HG03159 (cell line): ENCODE data around the gene NHS.

Experiments used
- ATAC-seq: cut with Tn5 transposase; IDR thresholded peaks from one replicate; pipeline ENCODE4 v1.9.1; 2021; ENCODE audit warnings: mild to moderate bottlenecking, moderate library complexity; ENCODE audit not compliant: unreplicated experiment

The NHS gene

DNA sequence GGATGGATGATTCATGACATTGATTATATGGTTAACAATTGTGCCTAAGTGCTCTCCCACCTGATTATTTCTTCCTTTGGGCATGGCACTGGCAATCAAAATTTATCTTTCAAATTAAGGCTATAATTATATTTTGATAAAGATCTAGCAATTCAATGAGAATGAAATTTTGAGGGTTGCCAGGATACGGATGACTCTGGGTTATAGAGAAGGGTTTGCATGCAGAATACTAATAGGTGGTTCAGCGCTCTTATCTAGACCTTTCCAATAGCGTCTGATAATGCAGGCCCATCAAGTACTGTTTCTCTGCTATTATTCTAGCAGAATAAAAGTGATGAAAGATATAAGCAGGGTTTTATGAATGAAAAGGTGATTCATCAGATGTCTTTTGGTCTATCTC is 287.4 kb downstream of the NHS start:
- ATAC-seq = no peak

- no peak for ATAC-seq
Observed at GRCh38 chrX:17668929-17669328, 293.9 kb downstream of the NHS start.

- ATAC-seq = no peak
Observed at GRCh38 chrX:17669458-17669857, 294.5 kb downstream of the NHS start.

DNA sequence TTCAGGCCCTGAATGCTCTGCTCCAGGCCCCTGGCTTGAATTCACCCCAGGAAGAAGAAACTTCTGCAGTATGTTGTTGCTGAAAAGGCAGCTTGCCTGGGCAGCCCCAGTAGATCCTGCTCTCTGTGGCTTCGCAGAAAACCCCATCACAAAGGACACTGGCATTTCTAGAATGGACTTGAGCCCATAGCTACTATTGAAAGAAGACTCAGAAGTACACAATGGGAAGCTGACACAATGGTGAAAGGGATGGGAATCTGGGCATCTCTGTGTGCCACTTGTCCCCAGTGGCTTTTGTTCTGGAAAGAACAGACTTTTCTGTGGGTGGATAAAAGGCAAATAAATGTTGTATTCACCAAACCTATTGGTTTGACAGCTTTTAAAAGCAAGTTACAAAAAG is 294.9 kb downstream of the NHS start:
- no peak for ATAC-seq

DNA sequence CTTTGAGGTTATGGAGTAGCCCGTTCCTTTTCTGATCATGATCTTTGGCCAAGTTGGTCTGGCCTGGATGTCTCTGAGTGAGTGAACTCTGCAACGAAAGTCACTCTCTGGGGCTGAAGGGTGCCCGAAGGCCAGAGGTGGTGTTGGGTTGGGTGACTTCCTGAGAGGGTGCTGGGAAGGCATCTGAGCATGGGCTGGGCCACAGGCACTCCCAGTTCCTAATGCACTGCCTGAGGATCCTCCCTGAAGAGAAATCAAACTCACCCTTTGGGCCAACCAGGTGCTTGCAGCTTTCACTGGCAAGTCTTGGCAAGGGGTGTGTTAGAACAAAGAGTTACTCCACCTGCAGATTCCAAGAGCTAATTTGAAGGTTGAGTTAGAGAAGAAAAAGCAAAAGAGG is 295.9 kb downstream of the NHS start:
- no peak for ATAC-seq

- no peak for ATAC-seq
Observed at GRCh38 chrX:17674601-17675000, 299.6 kb downstream of the NHS start.

DNA sequence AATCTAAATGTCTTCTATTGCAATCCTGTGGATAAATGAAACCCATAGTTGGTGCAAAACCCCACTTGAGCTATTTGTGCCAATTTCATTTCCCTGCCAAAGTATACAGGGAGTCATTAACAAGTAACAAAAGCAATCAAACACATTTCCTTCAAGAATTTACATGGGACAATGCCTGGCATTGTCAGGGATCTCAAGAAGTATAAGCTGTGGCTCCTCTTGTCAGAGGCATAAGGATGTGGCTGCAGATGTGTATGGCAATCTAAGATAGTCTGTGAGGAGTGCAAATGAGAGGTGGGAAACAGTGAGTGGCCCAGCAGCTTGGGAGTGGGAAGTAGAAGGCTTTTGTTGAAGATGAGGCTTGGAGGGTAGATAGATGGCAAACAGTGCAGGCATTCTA is 304.3 kb downstream of the NHS start:
- ATAC-seq = no peak

DNA sequence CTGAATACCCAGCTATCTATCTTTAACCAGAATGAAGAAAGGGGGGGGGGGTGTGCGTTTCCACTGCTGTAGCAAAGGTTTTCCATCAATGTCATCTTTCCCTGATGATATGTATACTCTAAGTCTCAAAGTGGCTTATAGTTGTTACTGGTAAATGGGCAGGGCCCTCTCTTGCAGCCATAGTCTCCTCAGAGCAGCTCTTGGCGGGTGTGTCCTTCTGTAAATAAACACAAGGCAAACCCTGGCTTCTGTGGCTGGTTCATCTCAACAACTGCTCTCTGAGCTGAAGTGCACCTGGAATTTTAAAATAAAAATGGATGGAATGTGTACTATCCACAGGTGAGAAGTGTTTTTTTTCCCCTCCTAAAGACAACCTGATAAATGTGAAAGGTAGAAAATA is 304.8 kb downstream of the NHS start:
- ATAC-seq = no peak

- no peak for ATAC-seq
Observed at GRCh38 chrX:17680732-17681413, 305.9 kb downstream of the NHS start.

DNA sequence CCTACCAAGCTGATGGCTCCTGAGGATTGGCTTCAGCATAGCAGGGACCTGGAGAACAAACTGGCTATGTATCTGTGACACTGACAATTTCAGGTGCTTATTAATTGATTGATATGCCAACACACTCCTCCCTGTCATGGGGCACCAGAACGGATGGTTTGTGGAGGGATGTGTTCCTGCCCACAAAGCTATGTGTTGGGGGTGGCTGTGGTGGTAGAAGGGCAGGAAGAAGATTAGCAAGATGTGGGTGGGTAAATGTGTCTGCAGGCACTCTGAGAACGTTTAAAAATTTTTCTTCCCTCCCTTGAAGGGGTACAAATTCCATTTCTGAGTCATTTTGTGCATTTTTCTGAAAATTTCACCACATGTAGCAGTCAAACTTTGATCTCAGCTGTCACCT is 307.3 kb downstream of the NHS start:
- no peak for ATAC-seq

- no peak for ATAC-seq
Observed at GRCh38 chrX:17685026-17685425, 310.0 kb downstream of the NHS start.

GRCh38 chrX:17687648-17688047 is 312.6 kb downstream of the NHS start:
- no peak for ATAC-seq

DNA sequence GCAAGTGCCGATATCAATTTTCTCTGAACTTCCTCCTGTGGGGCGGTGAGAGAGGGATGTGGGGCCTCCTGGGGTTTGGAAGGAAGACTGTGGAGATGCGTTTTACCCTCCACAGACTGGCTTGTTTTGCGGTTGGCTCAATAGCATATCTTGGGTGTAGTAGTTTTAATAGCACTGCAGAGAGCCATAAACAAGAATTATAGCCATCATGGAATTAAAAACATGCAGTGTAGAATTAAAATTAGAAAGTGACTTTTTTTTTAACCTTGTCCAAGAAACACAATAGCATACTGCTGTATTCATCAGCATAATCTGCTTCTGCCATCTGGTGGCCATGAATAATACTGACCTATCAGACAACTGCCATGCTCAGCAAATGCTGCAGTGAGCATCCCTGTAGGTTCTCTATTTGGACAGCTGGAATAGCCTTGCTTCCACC is 315.0 kb downstream of the NHS start:
- ATAC-seq = no peak

DNA sequence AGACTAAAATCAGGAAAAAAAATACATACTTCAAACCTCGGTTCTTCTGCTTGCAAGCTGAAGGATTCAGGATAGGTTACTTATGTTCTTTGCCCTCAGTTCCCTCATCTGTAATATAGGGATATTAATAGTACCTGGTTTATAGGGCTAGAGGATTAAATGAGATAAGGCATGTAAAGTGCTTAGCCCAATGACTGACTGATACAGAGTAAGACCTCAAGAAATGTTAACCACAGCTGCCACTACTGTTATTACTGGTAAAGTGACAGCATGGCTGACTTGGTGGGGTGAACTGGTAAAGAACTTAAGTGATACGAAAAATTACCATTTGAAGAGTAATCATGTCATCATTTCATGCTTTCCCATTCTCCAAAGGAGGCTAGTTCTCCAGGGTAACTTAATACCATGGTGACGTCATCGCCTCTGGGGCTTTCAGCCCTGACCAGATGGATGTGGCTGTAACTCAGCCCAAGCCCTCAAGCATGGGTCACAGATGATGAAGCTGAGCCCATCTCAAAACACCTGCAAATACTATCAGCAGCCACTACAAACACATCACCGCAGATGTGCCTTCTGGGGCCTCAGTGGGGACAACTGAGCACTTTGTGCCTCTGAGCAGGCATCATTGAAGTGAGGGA is 317.8 kb downstream of the NHS start:
- ATAC-seq = no peak

GRCh38 chrX:17697191-17697590 is 322.2 kb downstream of the NHS start:
- no peak for ATAC-seq

DNA sequence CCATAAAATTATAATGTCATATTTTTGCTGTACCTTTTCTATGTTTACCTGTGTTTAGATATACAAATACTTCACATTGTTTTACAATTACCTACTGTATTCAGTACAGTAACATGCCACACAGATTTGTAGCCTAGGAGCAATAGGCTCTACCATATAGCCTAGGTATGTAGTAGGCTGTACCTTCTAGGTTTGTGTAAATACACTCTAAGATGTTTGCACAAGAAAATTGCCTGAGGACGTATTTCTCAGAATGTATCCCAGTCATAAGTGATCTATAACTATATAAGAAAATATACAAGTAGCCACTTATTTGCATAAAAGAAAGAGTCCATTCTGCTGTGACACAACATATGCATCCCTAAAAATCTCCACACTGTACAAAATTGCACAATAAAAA is 326.0 kb downstream of the NHS start:
- ATAC-seq = no peak

DNA sequence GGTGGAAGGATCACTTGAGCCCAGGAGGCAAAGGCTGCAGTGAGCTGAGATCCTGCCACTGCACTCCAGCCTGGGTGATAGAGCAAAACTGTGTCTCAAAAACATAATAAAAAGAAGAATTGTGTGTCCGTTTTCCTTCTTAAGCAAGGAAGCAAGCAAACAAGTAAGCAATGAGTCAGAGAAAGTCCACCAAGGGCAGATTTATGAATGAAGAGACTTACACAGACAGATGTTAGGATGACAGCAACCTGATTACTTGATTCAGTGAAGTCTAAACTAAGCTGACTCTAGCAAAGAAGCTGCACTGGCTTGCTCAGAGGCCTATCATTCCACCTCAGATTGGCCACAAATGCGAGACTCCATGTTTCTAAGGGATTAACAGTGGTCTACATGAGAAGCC is 328.2 kb downstream of the NHS start:
- no peak for ATAC-seq

- no peak for ATAC-seq
Observed at GRCh38 chrX:17705211-17705610, 330.2 kb downstream of the NHS start.

GRCh38 chrX:17706676-17707075 is 331.7 kb downstream of the NHS start:
- ATAC-seq = no peak

DNA sequence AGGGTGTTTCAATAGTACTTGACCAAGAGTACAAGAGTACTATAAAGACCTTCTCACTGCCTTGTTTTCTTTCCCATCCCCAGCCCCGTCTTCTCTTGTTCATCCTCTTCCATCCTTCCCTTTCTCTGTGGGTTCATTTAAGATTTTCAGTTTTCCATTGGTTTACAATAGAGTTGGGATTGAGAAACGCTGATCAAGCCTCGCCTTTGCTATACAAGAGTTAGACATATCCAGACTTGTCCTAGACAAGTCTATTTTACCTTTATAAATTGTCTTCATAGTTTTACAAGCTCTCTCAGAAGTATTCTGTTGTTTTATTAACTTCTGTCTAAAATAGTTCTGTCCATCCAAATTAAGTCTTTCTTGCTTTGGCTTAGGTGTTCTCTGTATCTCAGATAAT is 332.7 kb downstream of the NHS start:
- ATAC-seq = no peak

- ATAC-seq = no peak
Observed at GRCh38 chrX:17710871-17711301, 335.9 kb downstream of the NHS start.

DNA sequence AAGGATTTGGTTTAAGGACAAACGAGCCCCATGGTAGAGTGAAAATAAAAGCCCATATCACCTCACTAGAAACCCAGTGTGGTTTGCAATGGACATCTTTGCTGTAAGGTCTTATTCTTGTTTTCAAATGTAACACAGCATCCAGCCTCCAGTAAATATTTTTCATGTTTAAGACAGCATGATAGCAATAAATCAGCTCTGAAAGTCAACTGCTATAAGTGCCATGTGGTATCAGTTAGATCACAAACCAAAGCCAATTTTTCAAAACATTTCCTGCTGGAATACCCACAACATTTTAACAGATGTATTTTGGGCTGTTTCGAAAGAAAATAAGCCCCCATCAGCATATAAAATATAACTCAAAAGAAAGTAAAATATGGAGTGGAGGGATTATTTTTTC is 338.3 kb downstream of the NHS start:
- no peak for ATAC-seq

DNA sequence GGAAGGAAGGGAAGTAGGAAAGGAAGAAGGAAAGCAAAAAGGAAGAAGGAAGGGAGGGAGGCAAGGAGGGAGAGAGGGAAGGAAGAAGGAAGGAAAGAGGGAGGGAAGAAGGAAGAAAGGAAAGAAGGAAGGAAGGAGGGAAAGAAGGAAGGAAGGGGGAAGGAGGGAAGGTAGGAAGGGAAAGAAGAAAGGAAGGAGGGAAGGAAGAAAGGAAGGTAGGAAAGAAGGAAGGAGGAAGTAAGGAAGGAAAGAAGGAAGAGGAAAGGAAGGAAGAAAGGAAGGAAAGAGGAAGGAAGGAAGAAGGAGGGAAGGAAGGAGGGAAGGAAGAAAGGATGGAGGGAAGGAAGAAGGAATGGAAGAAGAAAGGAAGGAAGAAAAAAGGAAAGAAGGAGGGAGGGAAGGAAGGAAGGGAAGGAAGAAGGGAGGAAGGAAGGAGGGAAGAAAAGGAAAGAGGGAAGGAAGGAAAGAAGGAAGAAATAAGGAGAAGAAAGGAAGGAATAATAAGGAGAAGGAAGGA is 343.7 kb downstream of the NHS start:
- no peak for ATAC-seq
